ENCODE data around the gene CBS. TPM values are rescaled to one million over a fixed set of nuclear protein-coding genes. Genes with fewer than 3 reads are reported as not detected.

Gene CBS
- total RNA-seq, 1 experiment from 2014 or later, result 89.4 TPM

- ChIA-PET POLR2A (no interaction called here), CTCF (no interaction called here)
- Mint-ChIP-seq H3K27me3 (ENCODE audit: insufficient read depth, unreplicated experiment) (no peaks in the 10 kb centered on the region), H3K4me3 (ENCODE audit: unreplicated experiment) (no peak overlapping the region), H3K36me3 (ENCODE audit: insufficient read depth, unreplicated experiment) (peaks cover 69% of the 10 kb centered on the region), H3K27ac (ENCODE audit: low read depth, unreplicated experiment) (no peak overlapping the region), H3K4me1 (ENCODE audit: insufficient read depth, unreplicated experiment) (no peaks in the 10 kb centered on the region), H3K9me3 (ENCODE audit: unreplicated experiment) (no peaks in the 10 kb centered on the region)
- no TSS peak for BruUV-seq (replicated peaks)
- DNase-seq (ENCODE audit: unreplicated experiment), result no peak
- intact Hi-C loops (cut with micrococcal nuclease), result no loop called here
- no peak for TF ChIP-seq CTCF (IDR thresholded peaks at IDR 0.05; ENCODE audit: unreplicated experiment)
These were observed 57.1 kb downstream of the CBS start for GRCh38 chr21:43018519-43018918.

- DNase-seq (ENCODE audit: unreplicated experiment), result no peak
- H3K9me3 Mint-ChIP-seq (ENCODE audit: unreplicated experiment), result no peaks in the 10 kb centered on the region
- H3K4me3 Mint-ChIP-seq (ENCODE audit: unreplicated experiment), result no peak overlapping the region
- intact Hi-C loops (cut with micrococcal nuclease), result no loop called here
- no peaks in the 10 kb centered on the region for H3K27me3 Mint-ChIP-seq (ENCODE audit: insufficient read depth, unreplicated experiment)
- H3K27ac Mint-ChIP-seq (ENCODE audit: low read depth, unreplicated experiment), result no peak overlapping the region
- peaks cover 6% of the 10 kb centered on the region for H3K4me1 Mint-ChIP-seq (ENCODE audit: insufficient read depth, unreplicated experiment)
- peaks cover 67% of the 10 kb centered on the region for H3K36me3 Mint-ChIP-seq (ENCODE audit: insufficient read depth, unreplicated experiment)
- CTCF ChIA-PET, result interaction anchor here (0.6 kb wide), 1 partner anchor 30 kb away, joined by 5 read pairs; no protein-coding TSS in a partner anchor
- POLR2A ChIA-PET, result interaction anchor here (1.3 kb wide), 1 partner anchor 9 kb away, joined by 6 read pairs; no protein-coding TSS in a partner anchor
- TF ChIP-seq CTCF (IDR thresholded peaks at IDR 0.05; ENCODE audit: unreplicated experiment), result no peak
- BruUV-seq (replicated peaks), result no TSS peak
These were observed 58.9 kb downstream of the CBS start for GRCh38 chr21:43016728-43017127.

- Mint-ChIP-seq H3K27me3 (ENCODE audit: insufficient read depth, unreplicated experiment) (no peaks in the 10 kb centered on the region), H3K36me3 (ENCODE audit: insufficient read depth, unreplicated experiment) (peaks cover 67% of the 10 kb centered on the region), H3K4me3 (ENCODE audit: unreplicated experiment) (no peak overlapping the region), H3K27ac (ENCODE audit: low read depth, unreplicated experiment) (no peak overlapping the region), H3K9me3 (ENCODE audit: unreplicated experiment) (no peaks in the 10 kb centered on the region), H3K4me1 (ENCODE audit: insufficient read depth, unreplicated experiment) (peaks cover 6% of the 10 kb centered on the region)
- no TSS peak for BruUV-seq (replicated peaks)
- no peak for DNase-seq (ENCODE audit: unreplicated experiment)
- intact Hi-C loops (cut with micrococcal nuclease), result no loop called here
- ChIA-PET CTCF (interaction anchor here (0.6 kb wide), 1 partner anchor 29 kb away, joined by 5 read pairs; no protein-coding TSS in a partner anchor), POLR2A (interaction anchor here (0.8 to 1.3 kb wide), 2 partner anchors 10 to 76 kb away, joined by 3 to 6 read pairs; no protein-coding TSS in a partner anchor)
- TF ChIP-seq CTCF (IDR thresholded peaks at IDR 0.05; ENCODE audit: unreplicated experiment), result no peak
These were observed 59.6 kb downstream of the CBS start for GRCh38 chr21:43015906-43016540.

GRCh38 chr21:43012596-43012995, 63.0 kb downstream of the CBS start:
- BruUV-seq (replicated peaks), result no TSS peak
- intact Hi-C loops (cut with micrococcal nuclease), result no loop called here
- ChIA-PET CTCF (interaction anchor here (0.6 kb wide), 1 partner anchor 18 kb away, joined by 4 read pairs; no protein-coding TSS in a partner anchor), POLR2A (no interaction called here)
- H3K36me3 Mint-ChIP-seq (ENCODE audit: insufficient read depth, unreplicated experiment), result peaks cover 67% of the 10 kb centered on the region
- H3K27me3 Mint-ChIP-seq (ENCODE audit: insufficient read depth, unreplicated experiment), result no peaks in the 10 kb centered on the region
- no peak for TF ChIP-seq CTCF (IDR thresholded peaks at IDR 0.05; ENCODE audit: unreplicated experiment)
- peaks cover 6% of the 10 kb centered on the region for H3K4me1 Mint-ChIP-seq (ENCODE audit: insufficient read depth, unreplicated experiment)
- no peaks in the 10 kb centered on the region for H3K9me3 Mint-ChIP-seq (ENCODE audit: unreplicated experiment)
- peak; percentile 69 for DNase-seq (ENCODE audit: unreplicated experiment)
- no peak overlapping the region for H3K4me3 Mint-ChIP-seq (ENCODE audit: unreplicated experiment)
- H3K27ac Mint-ChIP-seq (ENCODE audit: low read depth, unreplicated experiment), result no peak overlapping the region
